Fibroblast of pulmonary artery (primary cell): ENCODE measurements around the gene USHBP1.

ENCODE experiments used
- DNase-seq: peaks from one replicate; pipeline ENCODE4 v3.0.0-alpha.2; 2010; ENCODE audit warnings: low read depth
- H3K4me3 ChIP-seq: replicated peaks from 2 replicates; pipeline ENCODE4 v1.5.1; 2011; ENCODE audit warnings: low read depth, mild to moderate bottlenecking, control low read depth, low read length, moderate library complexity
- CTCF ChIP-seq: IDR thresholded peaks from 2 replicates; pipeline ENCODE4 v1.5.1; 2011; ENCODE audit warnings: mild to moderate bottlenecking, control low read depth, low read length, inconsistent platforms; ENCODE audit errors: missing control alignments

The USHBP1 gene

GRCh38 chr19:17236811-17237543 lies 27.6 kb downstream of the USHBP1 start:
- no peak overlapping the region for H3K4me3 ChIP-seq
- TF ChIP-seq CTCF = no peak
- DNase-seq = no peak

GRCh38 chr19:17235971-17236777 lies 28.4 kb downstream of the USHBP1 start:
- no peak for TF ChIP-seq CTCF
- H3K4me3 ChIP-seq = peak overlapping the region; percentile 57
- peak; percentile 33 for DNase-seq

DNA sequence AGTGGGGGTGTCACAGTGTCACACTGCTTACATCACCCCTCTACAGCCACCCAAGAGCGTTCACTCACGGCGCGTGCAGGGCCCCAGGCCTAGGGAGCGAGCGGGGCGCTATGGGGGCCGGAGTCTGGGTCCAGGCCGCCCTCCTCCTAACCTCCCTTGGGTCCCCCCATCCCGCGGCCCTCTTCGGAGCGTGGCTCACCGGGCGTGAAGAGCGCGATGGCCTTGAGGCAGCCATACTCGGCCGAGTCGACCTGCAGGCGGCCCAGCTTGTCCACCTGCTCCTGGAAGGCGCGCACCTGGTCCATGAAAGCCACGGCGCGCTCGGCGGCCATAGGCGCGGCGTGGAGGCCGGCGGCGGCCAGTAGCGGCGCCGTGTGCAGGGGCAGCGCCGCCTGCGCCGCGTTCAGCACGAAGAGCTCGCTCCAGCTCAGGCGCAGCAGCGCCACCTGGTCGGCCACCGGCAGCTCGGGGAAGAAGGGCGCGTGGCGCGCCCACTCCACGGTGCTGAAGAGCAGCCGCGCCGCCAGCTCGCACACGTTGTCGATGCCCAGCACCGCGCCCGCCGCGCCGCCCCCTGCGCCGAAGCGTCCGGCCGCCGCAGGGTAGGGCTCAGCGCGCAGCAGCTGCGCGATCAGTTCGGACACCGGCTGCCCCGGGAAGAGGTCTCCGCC lies 29.1 kb downstream of the USHBP1 start:
- TF ChIP-seq CTCF = peak; percentile 26
- DNase-seq = peak; percentile 76
- peak overlapping the region; percentile 57 for H3K4me3 ChIP-seq

- peak overlapping the region; percentile 57 for H3K4me3 ChIP-seq
- DNase-seq = peak; percentile 45
- TF ChIP-seq CTCF = no peak
Observed at GRCh38 chr19:17234911-17235299, 29.6 kb downstream of the USHBP1 start.

DNA sequence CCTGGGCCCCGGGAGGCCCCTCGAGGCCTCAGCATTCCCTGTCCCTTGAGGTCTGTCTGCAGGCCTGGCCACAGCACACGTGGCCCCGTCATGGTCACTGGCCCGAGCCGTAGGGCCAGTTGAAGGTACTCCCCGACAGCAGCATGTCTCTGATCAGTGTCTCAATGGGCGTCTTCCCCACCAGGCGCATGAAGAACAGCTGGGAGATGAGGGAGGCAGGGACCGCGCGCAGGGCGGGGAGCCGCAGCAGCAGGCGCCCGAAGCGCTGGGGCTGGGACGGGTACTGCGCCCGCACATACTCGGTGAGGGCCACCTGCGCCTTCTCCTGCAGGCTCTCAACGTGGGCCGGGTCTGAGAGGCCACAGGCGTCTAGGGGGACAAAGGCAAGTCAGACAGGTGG lies 32.3 kb downstream of the USHBP1 start:
- no peak overlapping the region for H3K4me3 ChIP-seq
- TF ChIP-seq CTCF = no peak
- DNase-seq = no peak

GRCh38 chr19:17229890-17230289 lies 34.7 kb downstream of the USHBP1 start:
- H3K4me3 ChIP-seq = no peak overlapping the region
- no peak for DNase-seq
- no peak for TF ChIP-seq CTCF
